Measurements from ENCODE around the gene KLHL12. TPM values are rescaled to one million over a fixed set of nuclear protein-coding genes. Genes with fewer than 3 reads are reported as not detected.

Gene KLHL12
- total RNA-seq, 1 donor from 2014 or later, result 25.3 TPM

GRCh38 chr1:202901555-202901954 lies 25.5 kb downstream of the KLHL12 start:
- no peak overlapping the region for H3K4me3 ChIP-seq
- H3K9me3 ChIP-seq, result no peaks in the 10 kb centered on the region
- no peaks in the 10 kb centered on the region for H3K27me3 ChIP-seq (ENCODE audit: low read depth)
- H3K36me3 ChIP-seq, result peaks cover 87% of the 10 kb centered on the region
- DNase-seq (no peak), ATAC-seq (no peak)
- H3K27ac ChIP-seq, result no peak overlapping the region
- TF ChIP-seq CTCF (IDR thresholded peaks at IDR 0.05), result no peak
- intact Hi-C loops (cut with DNase I), result no loop called here
- H3K4me1 ChIP-seq, result no peaks in the 10 kb centered on the region

DNA sequence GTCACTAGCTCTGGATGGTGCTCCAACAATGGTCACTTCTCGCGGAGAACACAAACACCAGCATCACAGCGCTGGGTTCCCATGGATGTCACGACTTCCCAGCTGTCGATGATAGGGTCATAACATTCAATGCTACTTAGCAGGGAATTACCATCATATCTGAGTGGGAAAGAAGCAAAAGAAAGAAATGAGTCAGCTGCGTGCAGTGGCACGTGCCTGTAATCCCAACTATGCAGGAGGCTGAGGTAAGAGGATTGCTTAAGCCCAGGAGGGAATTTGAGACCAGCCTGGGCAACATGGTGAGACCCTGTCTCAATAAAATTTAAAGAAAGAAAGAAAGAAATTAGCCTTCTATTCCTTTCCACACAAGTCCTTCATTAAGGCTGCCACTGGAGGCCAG lies 34.5 kb downstream of the KLHL12 start:
- TF ChIP-seq CTCF (IDR thresholded peaks at IDR 0.05), result no peak
- ATAC-seq, result no peak
- Histone ChIP-seq H3K4me3 (no peak overlapping the region), H3K4me1 (peaks cover 13% of the 10 kb centered on the region), H3K36me3 (peaks cover 67% of the 10 kb centered on the region), H3K9me3 (no peaks in the 10 kb centered on the region), H3K27me3 (ENCODE audit: low read depth) (no peaks in the 10 kb centered on the region), H3K27ac (no peak overlapping the region)
- intact Hi-C loops (cut with DNase I), result no loop called here
- DNase-seq, result no peak

DNA sequence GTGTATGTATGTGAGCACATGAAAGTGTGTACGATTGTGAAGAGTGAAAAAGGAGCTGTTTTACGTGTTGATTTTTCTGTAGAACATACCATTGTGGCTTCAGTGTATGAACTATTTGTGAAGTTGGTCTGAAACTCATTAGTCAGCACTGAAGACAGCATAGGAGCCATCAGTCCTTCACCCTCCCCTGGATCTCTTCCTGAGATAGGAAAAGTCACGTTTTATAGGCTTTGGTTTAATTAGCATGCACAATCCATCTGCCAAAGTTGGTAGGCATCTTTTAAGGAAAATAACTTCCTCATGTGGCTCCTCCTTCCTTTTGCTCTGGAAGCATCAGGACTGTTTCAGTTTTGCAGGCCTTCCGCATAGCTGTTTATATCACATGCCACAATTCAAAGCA lies 36.6 kb downstream of the KLHL12 start:
- Histone ChIP-seq H3K27me3 (ENCODE audit: low read depth) (no peaks in the 10 kb centered on the region), H3K27ac (no peak overlapping the region), H3K4me1 (peaks cover 19% of the 10 kb centered on the region), H3K9me3 (no peaks in the 10 kb centered on the region), H3K4me3 (no peak overlapping the region), H3K36me3 (peaks cover 46% of the 10 kb centered on the region)
- intact Hi-C loops (cut with DNase I), result no loop called here
- DNase-seq (no peak), ATAC-seq (no peak)
- TF ChIP-seq CTCF (IDR thresholded peaks at IDR 0.05), result no peak

DNA sequence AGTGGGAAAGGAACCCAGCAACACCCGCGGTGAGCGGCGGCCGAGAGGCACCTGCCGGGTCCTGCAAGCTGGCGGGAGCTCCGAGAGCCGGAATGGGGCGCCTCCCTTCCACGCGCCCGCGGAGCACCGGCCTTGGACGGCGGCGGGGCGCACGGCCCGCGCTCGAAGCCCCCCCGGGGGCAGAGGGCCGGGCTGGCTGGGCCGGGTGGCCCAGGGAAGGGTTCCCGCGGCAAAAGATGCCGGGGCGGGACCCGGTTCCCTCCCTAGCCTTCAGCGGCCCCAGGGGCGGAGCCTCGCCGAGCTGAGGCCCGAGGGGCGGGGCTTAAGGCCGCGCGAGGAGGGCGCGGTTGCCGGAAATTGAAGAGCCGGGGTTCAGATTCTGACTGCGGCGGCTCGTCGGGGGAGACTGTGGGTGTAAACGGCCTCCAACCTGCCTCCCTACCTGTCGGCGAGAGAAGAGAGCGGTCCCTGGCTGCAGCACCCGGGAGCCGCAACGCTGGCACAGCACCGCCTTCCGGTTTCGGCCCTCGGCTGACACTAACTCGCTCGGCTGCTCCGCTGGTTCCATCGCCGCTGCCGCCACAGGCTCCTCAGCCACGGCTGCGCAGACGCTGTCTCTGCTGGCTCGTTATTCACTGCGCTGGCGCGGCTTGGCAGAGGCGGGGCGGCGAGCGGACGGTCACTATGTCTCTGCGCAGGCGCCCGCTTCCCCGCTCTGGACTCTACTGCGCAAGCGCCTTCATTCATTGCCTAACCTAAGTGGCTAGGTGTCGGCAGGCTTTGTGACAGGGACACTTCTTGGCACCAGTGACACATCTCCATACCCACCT lies 38.3 kb downstream of the KLHL12 start, which contains the start of gene RABIF:
TSS of gene RABIF (minus strand) at position 619 of the 830 bp plus-strand sequence. CDS start at position 568, 51 bp downstream.
- intact Hi-C loops (cut with DNase I), result no loop called here
- peaks cover 30% of the 10 kb centered on the region for H3K36me3 ChIP-seq
- H3K27me3 ChIP-seq (ENCODE audit: low read depth), result no peaks in the 10 kb centered on the region
- ATAC-seq, result peak; percentile 99
- DNase-seq, result peak; percentile 98
- H3K27ac ChIP-seq, result peak within 1 kb of the TSS; percentile 97
- H3K4me3 ChIP-seq, result peak within 1 kb of the TSS; percentile 81
- H3K9me3 ChIP-seq, result no peaks in the 10 kb centered on the region
- H3K4me1 ChIP-seq, result peaks cover 19% of the 10 kb centered on the region
- no peak for TF ChIP-seq CTCF (IDR thresholded peaks at IDR 0.05)

DNA sequence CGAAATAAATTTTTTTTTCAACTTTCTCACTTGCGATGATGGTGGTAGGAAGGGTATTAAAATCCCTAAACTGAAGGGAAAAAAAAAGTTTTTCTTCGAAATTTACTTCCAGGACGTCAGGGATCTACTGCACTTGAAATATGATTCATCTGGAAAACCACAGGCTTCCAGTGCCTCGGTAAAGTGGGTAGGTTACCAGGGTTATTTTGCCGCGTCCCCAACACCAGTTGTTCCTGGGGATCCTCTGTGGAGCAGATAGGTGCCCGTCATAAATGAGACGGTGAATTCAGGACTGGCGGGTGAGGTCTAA lies 38.9 kb downstream of the KLHL12 start:
- Histone ChIP-seq H3K4me3 (peak overlapping the region; percentile 81), H3K27ac (peak overlapping the region; percentile 97), H3K36me3 (peaks cover 24% of the 10 kb centered on the region), H3K4me1 (peaks cover 19% of the 10 kb centered on the region), H3K9me3 (no peaks in the 10 kb centered on the region), H3K27me3 (ENCODE audit: low read depth) (no peaks in the 10 kb centered on the region)
- ATAC-seq, result no peak
- intact Hi-C loops (cut with DNase I), result no loop called here
- TF ChIP-seq CTCF (IDR thresholded peaks at IDR 0.05), result no peak
- no peak for DNase-seq

All from lower lobe of right lung (tissue), 2 donors.